Measurements from ENCODE around the gene IGFL4.
A peak's percentile ranks its signal among the peaks of the same experiment; 100 is the strongest.

IGFL4 gene

GRCh38 chr19:45994998-45995714, 45.6 kb downstream of the IGFL4 start, which contains the start of gene CCDC61 (continued):
- no peak for TF ChIP-seq ZNF292 (tag by site-specific recombination; IDR thresholded peaks at IDR 0.05; ENCODE audit: borderline replicate concordance, low read depth)
- TF ChIP-seq TCF7L2 (IDR thresholded peaks at IDR 0.05; ENCODE audit: borderline replicate concordance, low read depth, low read length): no peak
- peak; percentile 80 for TF ChIP-seq ZXDB (tag by site-specific recombination; IDR thresholded peaks at IDR 0.05)
- no peak for TF ChIP-seq ZNF157 (tag by site-specific recombination; IDR thresholded peaks at IDR 0.05)
- no peak for TF ChIP-seq ZNF600 (tag by site-specific recombination; IDR thresholded peaks at IDR 0.05)
- TF ChIP-seq ZNF112 (tag by site-specific recombination; IDR thresholded peaks at IDR 0.05): no peak
- TF ChIP-seq GFI1B (tag by site-specific recombination; IDR thresholded peaks at IDR 0.05): no peak; the same call in 1 of the 2 replicates
- no peak for TF ChIP-seq ZSCAN18 (tag by site-specific recombination; IDR thresholded peaks at IDR 0.05)
- no peak for TF ChIP-seq ZNF140 (tag by site-specific recombination; IDR thresholded peaks at IDR 0.05)
- TF ChIP-seq ZNF645 (tag by site-specific recombination; IDR thresholded peaks at IDR 0.05): no peak
- peak; percentile 99 for TF ChIP-seq SP3 (tag by site-specific recombination; IDR thresholded peaks at IDR 0.05)
- no peak for TF ChIP-seq PRDM6 (tag by site-specific recombination; IDR thresholded peaks at IDR 0.05)
- TF ChIP-seq PRDM1 (tag by site-specific recombination; IDR thresholded peaks at IDR 0.05): 0 out of 2 replicates have a peak, but pooled peaks have one; percentile 44
- TF ChIP-seq ZNF23 (tag by site-specific recombination; IDR thresholded peaks at IDR 0.05; ENCODE audit: borderline replicate concordance): no peak
- TF ChIP-seq ZNF398 (tag by site-specific recombination; IDR thresholded peaks at IDR 0.05): peak; percentile 47
- no peak for TF ChIP-seq ZNF707 (tag by site-specific recombination; IDR thresholded peaks at IDR 0.05)
- no peak for TF ChIP-seq ZNF76 (tag by site-specific recombination; IDR thresholded peaks at IDR 0.05; ENCODE audit: borderline replicate concordance, low read depth)
- TF ChIP-seq ZNF138 (tag by site-specific recombination; IDR thresholded peaks at IDR 0.05; ENCODE audit: borderline replicate concordance): no peak
- no peak for TF ChIP-seq MYNN (tag by site-specific recombination; IDR thresholded peaks at IDR 0.05; ENCODE audit: borderline replicate concordance)
- peak; percentile 49 for TF ChIP-seq SP7 (tag by site-specific recombination; IDR thresholded peaks at IDR 0.05)
- TF ChIP-seq ZNF830 (tag by site-specific recombination; IDR thresholded peaks at IDR 0.05; ENCODE audit: low read depth): no peak
- TF ChIP-seq BCL11A (tag by site-specific recombination; IDR thresholded peaks at IDR 0.05; ENCODE audit: low read depth): no peak
- TF ChIP-seq ZNF768 (tag by site-specific recombination; IDR thresholded peaks at IDR 0.05): no peak
- TF ChIP-seq ZNF146 (tag by site-specific recombination; IDR thresholded peaks at IDR 0.05): no peak
- TF ChIP-seq ZNF248 (tag by site-specific recombination; IDR thresholded peaks at IDR 0.05): no peak
- no peak for TF ChIP-seq REST (tag by site-specific recombination; IDR thresholded peaks at IDR 0.05)
- TF ChIP-seq ZNF654 (tag by site-specific recombination; IDR thresholded peaks at IDR 0.05; ENCODE audit: low read depth): no peak
- no peak for TF ChIP-seq ZNF214 (tag by site-specific recombination; IDR thresholded peaks at IDR 0.05; ENCODE audit: borderline replicate concordance)
- peak; percentile 88; the same call in 1 of the 2 replicates for TF ChIP-seq ZFP37 (tag by site-specific recombination; IDR thresholded peaks at IDR 0.05)
- TF ChIP-seq ZNF266 (tag by site-specific recombination; IDR thresholded peaks at IDR 0.05; ENCODE audit: low read depth): no peak
- TF ChIP-seq ZNF366 (tag by site-specific recombination; conservative IDR thresholded peaks at IDR 0.05): no peak
- peak; percentile 50; the same call in 1 of the 2 replicates for TF ChIP-seq WT1 (tag by site-specific recombination; IDR thresholded peaks at IDR 0.05)
